GM12878 (cell line): ENCODE measurements around the gene NPAS1. TPM values are rescaled to one million over a fixed set of nuclear protein-coding genes. Genes with fewer than 3 reads are reported as not detected.

Experiments used
- BACH1 ChIP-seq: fragments of 450-650 bp; IDR thresholded peaks from 2 replicates; pipeline ENCODE4 v1.6.1; 2017; ENCODE audit warnings: mild to moderate bottlenecking, borderline replicate concordance
- BCL11A ChIP-seq: IDR thresholded peaks from 2 replicates; pipeline ENCODE4 v1.6.1; 2011; ENCODE audit warnings: low read depth, low read length
- BMI1 ChIP-seq: fragments of 450-650 bp; IDR thresholded peaks from 2 replicates; pipeline ENCODE4 v1.6.1; 2016; ENCODE audit warnings: mild to moderate bottlenecking, moderate library complexity, borderline replicate concordance
- BRCA1 ChIP-seq: IDR thresholded peaks from 2 replicates; pipeline ENCODE4 v1.6.1; 2011; ENCODE audit warnings: low read depth, low read length, improper control_type of control experiment
- CBX5 ChIP-seq: sonication (generic); IDR thresholded peaks from 2 replicates; pipeline ENCODE4 v1.6.1; 2016; ENCODE audit warnings: low read depth, moderate library complexity, mild to moderate bottlenecking, inconsistent platforms
- CREB1 ChIP-seq: IDR thresholded peaks from 2 replicates; pipeline ENCODE4 v1.6.1; 2012; ENCODE audit warnings: low read depth, mild to moderate bottlenecking, inconsistent platforms
- CREM ChIP-seq: IDR thresholded peaks from 2 replicates; pipeline ENCODE4 v1.6.1; 2014; ENCODE audit warnings: antibody characterized with exemption, low read depth
- CTCF ChIP-seq, 3 experiments: IDR thresholded peaks in 2 of 3; conservative IDR thresholded peaks in 1 of 3; 2 replicates each; pipeline ENCODE4 v1.5.1; 2011; ENCODE audit warnings: low read depth in 3 of 3, low read length in 3 of 3, mild to moderate bottlenecking in 3 of 3, control low read depth in 2 of 3, moderate library complexity in 2 of 3, inconsistent platforms in 1 of 3, mixed read lengths in 1 of 3; ENCODE audit not compliant: control insufficient read depth in 2 of 3, insufficient read depth in 1 of 3; ENCODE audit errors: extremely low read depth in 1 of 3
- DPF2 ChIP-seq: fragments of 450-650 bp; IDR thresholded peaks from 2 replicates; pipeline ENCODE4 v1.6.1; 2017; ENCODE audit warnings: mild to moderate bottlenecking
- EED ChIP-seq: sonication (generic); IDR thresholded peaks from 2 replicates; pipeline ENCODE4 v1.6.1; 2016; ENCODE audit warnings: antibody characterized with exemption, low read depth
- FOXM1 ChIP-seq: IDR thresholded peaks from 2 replicates; pipeline ENCODE4 v1.6.1; 2012; ENCODE audit warnings: low read depth, mild to moderate bottlenecking, inconsistent platforms, low read length, moderate library complexity
- HDAC6 ChIP-seq: fragments of 200-600 bp; sonication (generic); IDR thresholded peaks from one replicate; pipeline ENCODE4 v1.8.0; 2017; ENCODE audit warnings: antibody characterized with exemption; ENCODE audit not compliant: unreplicated experiment
- IKZF2 ChIP-seq, 2 experiments: fragments of 450-650 bp; IDR thresholded peaks; 2 replicates each; pipeline ENCODE4 v1.6.1; 2017; ENCODE audit warnings: mild to moderate bottlenecking in 2 of 2, moderate library complexity in 2 of 2
- IRF4 ChIP-seq: IDR thresholded peaks from 2 replicates; pipeline ENCODE4 v1.6.1; 2011; ENCODE audit warnings: low read depth, low read length
- MTA2 ChIP-seq: fragments of 450-650 bp; IDR thresholded peaks from 2 replicates; pipeline ENCODE4 v1.6.1; 2016; ENCODE audit warnings: low read depth, mild to moderate bottlenecking, moderate library complexity
- RAD21 ChIP-seq: IDR thresholded peaks from 2 replicates; pipeline ENCODE4 v1.6.1; 2011; ENCODE audit warnings: mild to moderate bottlenecking, low read depth, low read length, moderate library complexity; ENCODE audit not compliant: insufficient read depth
- RUNX3 ChIP-seq: IDR thresholded peaks from 2 replicates; pipeline ENCODE4 v1.6.1; 2012; ENCODE audit warnings: low read length, inconsistent platforms
- SIN3A ChIP-seq: IDR thresholded peaks from 2 replicates; pipeline ENCODE4 v1.6.1; 2012; ENCODE audit warnings: low read depth, low read length, improper control_type of control experiment
- SKIL ChIP-seq: fragments of 450-650 bp; IDR thresholded peaks from 2 replicates; pipeline ENCODE4 v1.6.1; 2017; ENCODE audit warnings: mild to moderate bottlenecking, low read depth, inconsistent platforms; ENCODE audit not compliant: poor library complexity, severe bottlenecking
- SMAD1 ChIP-seq: fragments of 450-650 bp; IDR thresholded peaks from 2 replicates; pipeline ENCODE4 v1.6.1; 2018; ENCODE audit warnings: mild to moderate bottlenecking, low read depth; ENCODE audit not compliant: partially characterized antibody
- SMC3 ChIP-seq: IDR thresholded peaks from 2 replicates; pipeline ENCODE4 v1.6.1; 2011; ENCODE audit warnings: low read length, improper control_type of control experiment, borderline replicate concordance
- SPI1 ChIP-seq: IDR thresholded peaks from 2 replicates; pipeline ENCODE4 v1.6.1; 2011; ENCODE audit warnings: low read depth, mild to moderate bottlenecking, low read length, moderate library complexity, borderline replicate concordance; ENCODE audit not compliant: insufficient read depth
- STAT1 ChIP-seq: fragments of 450-650 bp; conservative IDR thresholded peaks from 2 replicates; pipeline ENCODE4 v1.6.1; 2014; ENCODE audit warnings: antibody characterized with exemption, mild to moderate bottlenecking
- SUPT20H ChIP-seq: IDR thresholded peaks from 2 replicates; pipeline ENCODE4 v1.6.1; 2011; ENCODE audit warnings: low read depth, mild to moderate bottlenecking, low read length, moderate library complexity, borderline replicate concordance; ENCODE audit not compliant: control insufficient read depth
- YY1 ChIP-seq: IDR thresholded peaks from 2 replicates; pipeline ENCODE4 v1.6.1; 2011; ENCODE audit warnings: low read depth, mild to moderate bottlenecking, low read length
- ZNF207 ChIP-seq: fragments of 450-650 bp; IDR thresholded peaks from 2 replicates; pipeline ENCODE4 v1.6.1; 2014; ENCODE audit warnings: antibody characterized with exemption, mild to moderate bottlenecking, borderline replicate concordance
- ZNF274 ChIP-seq: IDR thresholded peaks from one replicate; pipeline ENCODE4 v1.8.0; 2011; ENCODE audit not compliant: insufficient read length, insufficient read depth
- polyA plus RNA-seq, 11 experiments: library from polyadenylated mRNA; depleted of rRNA in 4 of 11; unstranded in 6 of 11; stranded (reverse) in 5 of 11; fragments of >200 nt; fragmentation: Nextera tagmentation in 4 of 11; fragmentation: Illumina TruSeq in 1 of 11; extraction: Ambion mirVana in 4 of 11; extraction: Trizol in 1 of 11; gene quantifications; 1 replicate in 1 of 11; 2 replicates in 10 of 11; pipeline versions ENCODE4 v1.2.1 to v1.2.3, GENCODE V29; 2011 to 2016; ENCODE audit warnings: inconsistent platforms in 2 of 11, missing spikeins in 2 of 11, low read depth in 1 of 11
- total RNA-seq, 4 experiments: library from RNA; depleted of rRNA in 3 of 4; stranded (reverse); fragments of >200 nt in 3 of 4; fragmentation: Illumina TruSeq in 1 of 4; extraction: Trizol in 1 of 4; gene quantifications; 2 replicates each; pipeline versions ENCODE4 v1.2.1 to v1.2.3, GENCODE V29; 2013 to 2021
- TF ChIP-seq, protein P1 (sequence below): fragments of 450-650 bp; IDR thresholded peaks from 2 replicates; pipeline ENCODE4 v1.6.1; 2016; ENCODE audit warnings: mild to moderate bottlenecking

Gene NPAS1
- total and polyA plus RNA-seq, 10 of the 15 experiments (the other 5 are each of a cell fraction or from before 2014, with no cell fraction given) = 0.14 to 0.72 (median 0.28) TPM; not detected in 3

DNA sequence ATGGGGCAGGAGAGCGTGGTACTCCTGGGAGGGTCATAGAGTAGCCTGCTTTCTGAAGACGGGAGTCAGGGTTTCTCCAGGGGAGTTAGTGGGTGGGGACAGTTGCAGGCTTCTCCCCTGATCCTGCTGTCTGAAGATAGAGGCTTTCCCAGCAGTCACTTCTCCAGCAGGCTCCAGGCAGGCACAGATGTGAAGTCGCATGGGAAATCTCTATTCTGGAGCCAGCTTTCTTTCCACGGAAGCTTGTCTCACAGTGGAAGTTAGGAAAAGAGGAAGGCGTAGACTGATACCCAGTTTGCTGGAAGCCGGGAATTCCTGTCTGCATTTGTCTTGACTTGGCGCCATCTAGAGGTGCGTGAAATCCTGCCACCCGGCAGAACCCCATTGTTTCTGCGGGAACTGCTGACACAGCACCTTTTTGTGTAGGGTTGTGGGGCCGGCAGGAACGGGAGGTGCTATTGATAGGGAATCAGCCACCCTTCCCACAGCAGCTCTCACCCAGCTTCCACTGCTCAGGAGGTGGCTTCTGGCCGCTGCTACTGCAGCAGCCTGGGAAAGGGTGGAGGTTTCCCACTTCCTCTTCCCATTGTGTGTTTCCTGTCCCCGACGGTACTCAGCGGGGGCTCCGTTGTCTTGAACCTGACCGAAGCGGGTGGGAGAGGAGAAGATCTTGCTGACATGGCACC lies 28.5 kb upstream of the NPAS1 start (continued):
- TF ChIP-seq CREM = no peak
- no peak for TF ChIP-seq SUPT20H
- 0 out of 2 replicates have a peak, but pooled peaks have one; percentile 43 for TF ChIP-seq EED
- 0 out of 2 replicates have a peak, but pooled peaks have one; percentile 16 for TF ChIP-seq CREB1
- no peak for TF ChIP-seq CBX5
- TF ChIP-seq RAD21 = peak; percentile 87
- 0 out of 2 replicates have a peak, but pooled peaks have one; percentile 27 for TF ChIP-seq IRF4
- TF ChIP-seq YY1 = peak; percentile 70
- peak; percentile 25 for TF ChIP-seq SKIL
- peak; percentile 89 for TF ChIP-seq SMC3
- TF ChIP-seq MTA2 = 0 out of 2 replicates have a peak, but pooled peaks have one; percentile 13
- TF ChIP-seq, protein P1, sequence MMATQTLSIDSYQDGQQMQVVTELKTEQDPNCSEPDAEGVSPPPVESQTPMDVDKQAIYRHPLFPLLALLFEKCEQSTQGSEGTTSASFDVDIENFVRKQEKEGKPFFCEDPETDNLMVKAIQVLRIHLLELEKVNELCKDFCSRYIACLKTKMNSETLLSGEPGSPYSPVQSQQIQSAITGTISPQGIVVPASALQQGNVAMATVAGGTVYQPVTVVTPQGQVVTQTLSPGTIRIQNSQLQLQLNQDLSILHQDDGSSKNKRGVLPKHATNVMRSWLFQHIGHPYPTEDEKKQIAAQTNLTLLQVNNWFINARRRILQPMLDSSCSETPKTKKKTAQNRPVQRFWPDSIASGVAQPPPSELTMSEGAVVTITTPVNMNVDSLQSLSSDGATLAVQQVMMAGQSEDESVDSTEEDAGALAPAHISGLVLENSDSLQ = no peak
- peak; percentile 50 to 52; a peak in 3 of 4 replicates for TF ChIP-seq IKZF2 (IDR thresholded peaks at IDR 0.05)
- no peak for TF ChIP-seq FOXM1
- TF ChIP-seq CTCF (IDR thresholded peaks at IDR 0.05 in 2 of 3, conservative IDR thresholded peaks at IDR 0.05 in 1 of 3; ENCODE audit: control insufficient read depth in 2 of 3, extremely low read depth in 1 of 3, insufficient read depth in 1 of 3, low read depth in 3 of 3, low read length in 3 of 3) = peak; percentile 72 to 96 (median 77)
- no peak for TF ChIP-seq BCL11A
- TF ChIP-seq ZNF274 = no peak
- TF ChIP-seq SIN3A = no peak
- TF ChIP-seq SMAD1 = no peak
- TF ChIP-seq RUNX3 = no peak
- no peak for TF ChIP-seq HDAC6
- no peak for TF ChIP-seq BRCA1
- peak; percentile 75 for TF ChIP-seq SPI1
- TF ChIP-seq ZNF207 = no peak
- TF ChIP-seq BMI1 = no peak
- 0 out of 2 replicates have a peak, but pooled peaks have one; percentile 32 for TF ChIP-seq DPF2
- no peak for TF ChIP-seq STAT1
- TF ChIP-seq BACH1 = 0 out of 2 replicates have a peak, but pooled peaks have one; percentile 37
